ENCODE measurements around the gene TMEM52B.
"Not testable (repeated sequence)": the region's sequence is repeated elsewhere in the genome, so short reads cannot be mapped to it uniquely, and the experiment has no call there.

Gene TMEM52B

DNA sequence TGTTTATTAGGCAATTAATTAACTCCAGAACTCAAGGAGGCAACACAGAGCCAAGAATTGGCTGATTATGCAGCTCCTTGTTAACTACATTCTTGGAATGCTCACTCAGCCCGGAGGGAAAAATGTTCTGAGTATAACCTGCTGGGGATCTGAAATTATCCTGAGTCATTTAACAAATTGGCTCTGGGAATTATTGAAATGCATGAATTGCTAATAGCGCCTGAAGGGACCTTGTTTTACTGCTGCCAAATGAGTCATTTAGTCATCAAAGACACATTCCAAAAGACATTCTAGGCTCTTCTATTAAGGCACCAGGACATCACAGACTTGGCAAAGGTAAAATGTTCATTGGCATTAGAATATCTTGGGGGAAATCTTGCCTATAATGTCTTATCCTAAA is 13.0 kb downstream of the TMEM52B start:
- Histone ChIP-seq H3K4me1 (ENCODE audit: control insufficient read depth, insufficient read depth, low read length) (peaks cover 19% of the 10 kb centered on the region), H3K36me3 (ENCODE audit: control insufficient read depth, insufficient read depth, low read length) (no peaks in the 10 kb centered on the region), H3K9me3 (ENCODE audit: control insufficient read depth, insufficient read depth, low read depth, low read length) (no peaks in the 10 kb centered on the region), H3K4me3 (ENCODE audit: low read depth, low read length) (no peak overlapping the region), H3K9ac (ENCODE audit: low read length) (peak overlapping the region; percentile 17), H3K27ac (ENCODE audit: low read depth, low read length) (peak overlapping the region; percentile 35; the same call in 1 of the 2 replicates), H3K27me3 (ENCODE audit: control insufficient read depth, insufficient read depth, low read length) (no peaks in the 10 kb centered on the region)

- H3K4me3 ChIP-seq (ENCODE audit: low read depth, low read length), result no peak overlapping the region
- peaks cover 19% of the 10 kb centered on the region for H3K4me1 ChIP-seq (ENCODE audit: control insufficient read depth, insufficient read depth, low read length)
- no peak overlapping the region for H3K27ac ChIP-seq (ENCODE audit: low read depth, low read length)
- H3K9me3 ChIP-seq (ENCODE audit: control insufficient read depth, insufficient read depth, low read depth, low read length), result no peaks in the 10 kb centered on the region
- H3K36me3 ChIP-seq (ENCODE audit: control insufficient read depth, insufficient read depth, low read length), result no peaks in the 10 kb centered on the region
- no peaks in the 10 kb centered on the region for H3K27me3 ChIP-seq (ENCODE audit: control insufficient read depth, insufficient read depth, low read length)
- no peak overlapping the region for H3K9ac ChIP-seq (ENCODE audit: low read length)
These were observed 15.4 kb downstream of the TMEM52B start for GRCh38 chr12:10194160-10194670.

DNA sequence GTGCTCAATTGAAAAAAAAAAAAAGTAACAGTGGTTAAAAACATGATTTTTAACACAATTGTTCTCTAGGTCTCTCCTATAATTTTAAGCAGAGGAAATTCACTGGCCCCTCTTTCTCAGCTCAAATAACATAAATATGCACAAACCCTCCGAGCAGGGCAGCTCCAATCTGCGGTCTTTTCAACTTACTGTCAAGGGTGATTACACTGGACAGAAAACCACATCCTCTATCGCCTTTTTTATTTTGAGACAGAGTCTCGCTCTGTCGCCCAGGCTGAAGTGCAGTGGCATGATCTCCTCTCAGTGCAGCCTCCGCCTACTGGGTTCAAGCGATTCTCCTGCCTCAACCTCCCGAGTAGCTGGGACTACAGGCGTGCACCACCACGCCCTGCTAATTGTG is 17.4 kb downstream of the TMEM52B start:
- no peaks in the 10 kb centered on the region for H3K27me3 ChIP-seq (ENCODE audit: control insufficient read depth, insufficient read depth, low read length)
- no peak overlapping the region for H3K27ac ChIP-seq (ENCODE audit: low read depth, low read length)
- H3K9ac ChIP-seq (ENCODE audit: low read length), result no peak overlapping the region
- H3K4me1 ChIP-seq (ENCODE audit: control insufficient read depth, insufficient read depth, low read length), result peaks cover 10% of the 10 kb centered on the region
- no peaks in the 10 kb centered on the region for H3K36me3 ChIP-seq (ENCODE audit: control insufficient read depth, insufficient read depth, low read length)
- H3K4me3 ChIP-seq (ENCODE audit: low read depth, low read length), result no peak overlapping the region
- no peaks in the 10 kb centered on the region for H3K9me3 ChIP-seq (ENCODE audit: control insufficient read depth, insufficient read depth, low read depth, low read length)

DNA sequence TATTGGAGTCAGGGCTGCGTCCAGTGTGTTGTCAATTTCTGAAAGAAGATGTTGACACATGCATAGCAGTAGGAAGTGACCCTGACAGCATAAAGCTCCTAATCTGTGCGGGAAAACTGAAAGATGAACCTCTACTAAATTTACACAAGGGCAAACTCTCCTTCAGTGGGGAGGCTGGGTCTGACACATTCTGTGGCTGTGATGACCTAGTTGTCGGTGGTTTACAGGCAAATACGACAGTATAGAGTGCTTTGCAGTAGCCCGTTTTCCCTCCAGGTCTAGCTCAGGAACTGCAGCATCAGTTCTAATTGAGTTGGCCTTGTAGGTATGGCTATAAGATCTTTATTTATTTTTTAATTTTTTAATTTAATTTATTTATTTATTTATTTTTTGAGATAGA is 19.0 kb downstream of the TMEM52B start:
- Histone ChIP-seq H3K36me3 (ENCODE audit: control insufficient read depth, insufficient read depth, low read length) (no peaks in the 10 kb centered on the region), H3K27ac (ENCODE audit: low read depth, low read length) (no peak overlapping the region), H3K9me3 (ENCODE audit: control insufficient read depth, insufficient read depth, low read depth, low read length) (no peaks in the 10 kb centered on the region), H3K9ac (ENCODE audit: low read length) (no peak overlapping the region), H3K27me3 (ENCODE audit: control insufficient read depth, insufficient read depth, low read length) (no peaks in the 10 kb centered on the region), H3K4me1 (ENCODE audit: control insufficient read depth, insufficient read depth, low read length) (no peaks in the 10 kb centered on the region), H3K4me3 (ENCODE audit: low read depth, low read length) (no peak overlapping the region)

GRCh38 chr12:10204495-10204894 is 25.7 kb downstream of the TMEM52B start:
- H3K27ac ChIP-seq (ENCODE audit: low read depth, low read length); H3K9me3 ChIP-seq (ENCODE audit: control insufficient read depth, insufficient read depth, low read depth, low read length); H3K9ac ChIP-seq (ENCODE audit: low read length); H3K4me3 ChIP-seq (ENCODE audit: low read depth, low read length); H3K27me3 ChIP-seq (ENCODE audit: control insufficient read depth, insufficient read depth, low read length); H3K36me3 ChIP-seq (ENCODE audit: control insufficient read depth, insufficient read depth, low read length): not testable (repeated sequence)
- peaks cover 14% of the 10 kb centered on the region for H3K4me1 ChIP-seq (ENCODE audit: control insufficient read depth, insufficient read depth, low read length)

- Histone ChIP-seq H3K36me3 (ENCODE audit: control insufficient read depth, insufficient read depth, low read length) (no peaks in the 10 kb centered on the region), H3K9me3 (ENCODE audit: control insufficient read depth, insufficient read depth, low read depth, low read length) (no peaks in the 10 kb centered on the region), H3K4me1 (ENCODE audit: control insufficient read depth, insufficient read depth, low read length) (peaks cover 14% of the 10 kb centered on the region), H3K27ac (ENCODE audit: low read depth, low read length) (no peak overlapping the region), H3K4me3 (ENCODE audit: low read depth, low read length) (no peak overlapping the region), H3K9ac (ENCODE audit: low read length) (no peak overlapping the region), H3K27me3 (ENCODE audit: control insufficient read depth, insufficient read depth, low read length) (no peaks in the 10 kb centered on the region)
These were observed 26.5 kb downstream of the TMEM52B start for GRCh38 chr12:10205220-10205807.

- Histone ChIP-seq H3K4me1 (ENCODE audit: control insufficient read depth, insufficient read depth, low read length) (peaks cover 16% of the 10 kb centered on the region), H3K36me3 (ENCODE audit: control insufficient read depth, insufficient read depth, low read length) (no peaks in the 10 kb centered on the region), H3K9me3 (ENCODE audit: control insufficient read depth, insufficient read depth, low read depth, low read length) (no peaks in the 10 kb centered on the region), H3K27me3 (ENCODE audit: control insufficient read depth, insufficient read depth, low read length) (no peaks in the 10 kb centered on the region), H3K4me3 (ENCODE audit: low read depth, low read length) (no peak overlapping the region), H3K9ac (ENCODE audit: low read length) (no peak overlapping the region), H3K27ac (ENCODE audit: low read depth, low read length) (no peak overlapping the region)
These were observed 28.3 kb downstream of the TMEM52B start for GRCh38 chr12:10207136-10207535.

GRCh38 chr12:10210225-10210624 is 31.4 kb downstream of the TMEM52B start:
- H3K27me3 ChIP-seq (ENCODE audit: control insufficient read depth, insufficient read depth, low read length), result no peaks in the 10 kb centered on the region
- H3K4me1 ChIP-seq (ENCODE audit: control insufficient read depth, insufficient read depth, low read length), result peaks cover 15% of the 10 kb centered on the region
- H3K36me3 ChIP-seq (ENCODE audit: control insufficient read depth, insufficient read depth, low read length), result no peaks in the 10 kb centered on the region
- H3K27ac ChIP-seq (ENCODE audit: low read depth, low read length), result no peak overlapping the region
- no peaks in the 10 kb centered on the region for H3K9me3 ChIP-seq (ENCODE audit: control insufficient read depth, insufficient read depth, low read depth, low read length)
- H3K4me3 ChIP-seq (ENCODE audit: low read depth, low read length), result no peak overlapping the region
- no peak overlapping the region for H3K9ac ChIP-seq (ENCODE audit: low read length)

DNA sequence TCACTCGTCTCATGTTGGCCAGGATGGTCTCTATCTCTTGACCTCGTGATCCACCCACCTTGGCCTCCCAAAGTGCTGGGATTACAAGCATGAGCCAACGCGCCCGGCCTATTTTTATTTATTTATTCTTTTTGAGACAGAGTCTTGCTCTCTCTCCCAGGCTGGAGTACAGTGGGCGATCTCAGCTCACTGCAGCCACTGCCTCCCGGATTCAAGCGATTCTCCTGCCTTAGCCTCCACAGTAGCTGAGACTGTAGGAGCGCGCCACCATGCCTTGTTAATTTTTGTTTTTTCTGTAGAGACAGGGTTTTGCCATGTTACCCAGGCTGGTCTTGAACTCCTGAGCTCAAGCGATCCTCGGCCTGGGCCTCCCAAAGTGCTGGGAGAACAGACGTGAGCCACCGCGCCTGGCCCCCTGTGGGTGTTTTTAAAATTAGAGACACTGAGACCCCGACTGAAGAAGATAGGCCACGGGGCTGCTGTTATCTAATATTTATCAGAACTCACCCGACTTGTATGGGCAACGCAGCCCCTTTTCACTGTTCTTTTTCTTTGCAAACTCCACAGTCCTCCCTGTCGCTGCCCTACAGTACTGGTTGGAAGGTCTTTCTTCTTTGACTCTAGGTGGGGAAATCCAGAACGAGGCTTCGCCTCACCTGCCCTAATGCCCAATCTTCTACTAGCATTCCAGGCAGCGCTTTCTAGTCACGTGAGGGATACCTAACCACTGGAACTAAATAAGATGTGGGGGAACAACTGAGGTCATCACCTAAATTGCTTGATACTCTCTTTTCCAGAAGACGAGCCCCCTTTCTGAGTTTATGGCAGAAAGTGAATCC is 32.5 kb downstream of the TMEM52B start:
- Histone ChIP-seq H3K27me3 (ENCODE audit: control insufficient read depth, insufficient read depth, low read length) (no peaks in the 10 kb centered on the region), H3K36me3 (ENCODE audit: control insufficient read depth, insufficient read depth, low read length) (no peaks in the 10 kb centered on the region), H3K4me1 (ENCODE audit: control insufficient read depth, insufficient read depth, low read length) (peaks cover 12% of the 10 kb centered on the region), H3K9ac (ENCODE audit: low read length) (no peak overlapping the region), H3K4me3 (ENCODE audit: low read depth, low read length) (no peak overlapping the region), H3K9me3 (ENCODE audit: control insufficient read depth, insufficient read depth, low read depth, low read length) (no peaks in the 10 kb centered on the region), H3K27ac (ENCODE audit: low read depth, low read length) (no peak overlapping the region; the same call in 1 of the 2 replicates)

- peaks cover 12% of the 10 kb centered on the region for H3K4me1 ChIP-seq (ENCODE audit: control insufficient read depth, insufficient read depth, low read length)
- H3K9ac ChIP-seq (ENCODE audit: low read length), result peak overlapping the region; percentile 92
- H3K27me3 ChIP-seq (ENCODE audit: control insufficient read depth, insufficient read depth, low read length), result no peaks in the 10 kb centered on the region
- peak overlapping the region; percentile 96 for H3K27ac ChIP-seq (ENCODE audit: low read depth, low read length)
- no peaks in the 10 kb centered on the region for H3K9me3 ChIP-seq (ENCODE audit: control insufficient read depth, insufficient read depth, low read depth, low read length)
- peak overlapping the region; percentile 84 for H3K4me3 ChIP-seq (ENCODE audit: low read depth, low read length)
- no peaks in the 10 kb centered on the region; the same call in 1 of the 2 replicates for H3K36me3 ChIP-seq (ENCODE audit: control insufficient read depth, insufficient read depth, low read length)
These were observed 33.3 kb downstream of the TMEM52B start for GRCh38 chr12:10211940-10212738.

Data from HUES6 (cell line).